MM.1S (cell line): Measurements from ENCODE around the gene CAMKK2.

ENCODE experiments used
- CTCF ChIP-seq: fragments of 300-600 bp; sonication (generic); IDR thresholded peaks from 2 replicates; pipeline ENCODE4 v1.5.1; 2016; ENCODE audit warnings: antibody characterized with exemption, low read length, mixed read lengths
- EZH2 ChIP-seq: fragments of 300-600 bp; sonication (generic); optimal IDR thresholded peaks from 2 replicates; pipeline ENCODE3; 2017; ENCODE audit warnings: low read depth, mild to moderate bottlenecking, antibody characterized with exemption, low read length, mixed read lengths
- EZH2phosphoT487 ChIP-seq: fragments of 300-600 bp; sonication (generic); IDR thresholded peaks from 2 replicates; pipeline ENCODE4 v1.6.1; 2018; ENCODE audit warnings: antibody characterized with exemption, low read length

GRCh38 chr12:121230538-121230907, 66.0 kb downstream of the CAMKK2 start:
- no peak for TF ChIP-seq CTCF
- no peak for TF ChIP-seq EZH2phosphoT487
- no peak for TF ChIP-seq EZH2
